Natural killer cell (primary cell): Measurements from ENCODE around the gene MYO18B. TPM values are rescaled to one million over a fixed set of nuclear protein-coding genes. Genes with fewer than 3 reads are reported as not detected.

Experiments
- ATAC-seq, 3 donors: fragments of 150-1000 bp in 2 of 3; fragments of 200-7000 bp in 1 of 3; cut with Tn5 transposase; 1 replicate in 1 of 3; 2 replicates in 2 of 3; pipeline ENCODE4 v1.10.0; 2021; ENCODE audit warnings: mild to moderate bottlenecking in 2 of 3, moderate library complexity in 2 of 3
- DNase-seq, 2 donors: peaks; one replicate each; pipeline versions ENCODE4 v3.0.0 to v3.0.0-alpha.2; 2013 to 2021; ENCODE audit warnings: mixed read lengths in 1 of 2
- H3K27ac ChIP-seq: one replicate; pipeline ENCODE4 v1.5.1; 2013; ENCODE audit warnings: mild to moderate bottlenecking, low read length
- H3K27me3 ChIP-seq: one replicate; pipeline ENCODE4 v1.6.1; 2013; ENCODE audit warnings: low read length; ENCODE audit not compliant: control insufficient read depth, insufficient read depth
- H3K36me3 ChIP-seq: one replicate; pipeline ENCODE4 v1.6.1; 2013; ENCODE audit warnings: low read length; ENCODE audit not compliant: control insufficient read depth, insufficient read depth
- H3K4me1 ChIP-seq: one replicate; pipeline ENCODE4 v1.6.1; 2013; ENCODE audit warnings: low read length; ENCODE audit not compliant: control insufficient read depth, insufficient read depth
- H3K4me3 ChIP-seq: one replicate; pipeline ENCODE4 v1.5.1; 2013; ENCODE audit warnings: low read length
- H3K9me3 ChIP-seq: one replicate; pipeline ENCODE4 v1.6.1; 2013; ENCODE audit warnings: low read length; ENCODE audit not compliant: control insufficient read depth, insufficient read depth
- H3K27ac Mint-ChIP-seq, 2 donors: one replicate each; pipeline ENCODE4 v1.8.0; 2022; ENCODE audit warnings: mild to moderate bottlenecking in 2 of 2, mixed read lengths in 2 of 2, moderate library complexity in 1 of 2
- H3K27me3 Mint-ChIP-seq, 2 donors: one replicate each; pipeline ENCODE4 v1.8.0; 2022; ENCODE audit warnings: low read depth in 2 of 2, mixed read lengths in 2 of 2
- H3K36me3 Mint-ChIP-seq: one replicate; pipeline ENCODE4 v1.8.0; 2022; ENCODE audit warnings: mixed read lengths
- H3K4me1 Mint-ChIP-seq, 2 donors: one replicate each; pipeline ENCODE4 v1.8.0; 2022; ENCODE audit warnings: mixed read lengths in 2 of 2
- H3K4me3 Mint-ChIP-seq: one replicate; pipeline ENCODE4 v1.8.0; 2022; ENCODE audit warnings: mild to moderate bottlenecking, moderate library complexity, mixed read lengths
- H3K9me3 Mint-ChIP-seq, 2 donors: one replicate each; pipeline ENCODE4 v1.8.0; 2022; ENCODE audit warnings: mixed read lengths in 2 of 2
- WGBS: methylation state at CpG from one replicate; pipeline ENCODE4 v1.1.7; 2013; ENCODE audit warnings: missing lambda C conversion rate; ENCODE audit not compliant: insufficient coverage; 5-methylcytosine and 5-hydroxymethylcytosine counted together
- intact Hi-C: fragments of 100-400 bp; cut with micrococcal nuclease; formaldehyde crosslinking; loops from one replicate; pipeline ENCODE4 v1.14.2; 2022
- total RNA-seq, 4 donors: library from RNA; stranded (reverse); fragments of 120-200 nt in 1 of 4; gene quantifications; one replicate each; pipeline versions ENCODE4 v1.2.3 to v1.2.4, GENCODE V29; 2013 to 2022
- TF ChIP-seq, protein P1 (sequence below): fragments of 200-600 bp; IDR thresholded peaks from one replicate; pipeline ENCODE4 v1.8.0; 2022; ENCODE audit warnings: antibody characterized with exemption

Gene MYO18B
- total RNA-seq, 3 donors from 2014 or later (not counting 1 experiment from before 2014, with no cell fraction given): 0.07 to 0.14 (median 0.10) TPM

DNA sequence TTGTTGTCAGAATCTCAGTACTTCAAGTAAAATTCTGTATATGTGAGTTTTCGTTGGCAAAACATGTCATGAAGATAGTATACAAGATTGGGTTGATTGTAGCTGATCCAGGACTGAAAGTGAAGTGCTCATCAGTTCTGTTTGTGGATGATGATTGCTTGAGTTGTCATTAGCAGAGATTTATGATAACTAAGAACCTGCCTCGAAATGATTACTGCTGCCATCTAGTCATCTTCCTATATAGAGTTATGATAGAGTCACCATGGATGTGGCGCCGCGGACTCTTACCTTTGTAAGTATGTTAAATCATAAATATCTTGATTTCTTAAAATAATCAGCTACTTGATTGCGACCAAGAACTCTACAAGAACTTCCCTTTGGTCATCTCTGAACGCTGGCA is 27.9 kb upstream of the MYO18B start:
- Mint-ChIP-seq H3K4me3 (no peak overlapping the region), H3K27me3 (no peaks in the 10 kb centered on the region), H3K9me3 (no peaks in the 10 kb centered on the region), H3K4me1 (no peaks in the 10 kb centered on the region), H3K36me3 (no peaks in the 10 kb centered on the region), H3K27ac (no peak overlapping the region)
- DNase-seq (no peak), ATAC-seq (no peak)
- TF ChIP-seq, protein P1, sequence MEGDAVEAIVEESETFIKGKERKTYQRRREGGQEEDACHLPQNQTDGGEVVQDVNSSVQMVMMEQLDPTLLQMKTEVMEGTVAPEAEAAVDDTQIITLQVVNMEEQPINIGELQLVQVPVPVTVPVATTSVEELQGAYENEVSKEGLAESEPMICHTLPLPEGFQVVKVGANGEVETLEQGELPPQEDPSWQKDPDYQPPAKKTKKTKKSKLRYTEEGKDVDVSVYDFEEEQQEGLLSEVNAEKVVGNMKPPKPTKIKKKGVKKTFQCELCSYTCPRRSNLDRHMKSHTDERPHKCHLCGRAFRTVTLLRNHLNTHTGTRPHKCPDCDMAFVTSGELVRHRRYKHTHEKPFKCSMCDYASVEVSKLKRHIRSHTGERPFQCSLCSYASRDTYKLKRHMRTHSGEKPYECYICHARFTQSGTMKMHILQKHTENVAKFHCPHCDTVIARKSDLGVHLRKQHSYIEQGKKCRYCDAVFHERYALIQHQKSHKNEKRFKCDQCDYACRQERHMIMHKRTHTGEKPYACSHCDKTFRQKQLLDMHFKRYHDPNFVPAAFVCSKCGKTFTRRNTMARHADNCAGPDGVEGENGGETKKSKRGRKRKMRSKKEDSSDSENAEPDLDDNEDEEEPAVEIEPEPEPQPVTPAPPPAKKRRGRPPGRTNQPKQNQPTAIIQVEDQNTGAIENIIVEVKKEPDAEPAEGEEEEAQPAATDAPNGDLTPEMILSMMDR: no peak
- H3K27ac ChIP-seq: no peak overlapping the region
- H3K4me1 ChIP-seq: no peaks in the 10 kb centered on the region
- H3K27me3 ChIP-seq: no peaks in the 10 kb centered on the region
- no peak overlapping the region for H3K4me3 ChIP-seq
- WGBS: 57% methylated on average over 3 of the region's 7 CpGs
- peaks cover 1% of the 10 kb centered on the region for H3K36me3 ChIP-seq
- H3K9me3 ChIP-seq: no peaks in the 10 kb centered on the region
- intact Hi-C loops: no loop called here

DNA sequence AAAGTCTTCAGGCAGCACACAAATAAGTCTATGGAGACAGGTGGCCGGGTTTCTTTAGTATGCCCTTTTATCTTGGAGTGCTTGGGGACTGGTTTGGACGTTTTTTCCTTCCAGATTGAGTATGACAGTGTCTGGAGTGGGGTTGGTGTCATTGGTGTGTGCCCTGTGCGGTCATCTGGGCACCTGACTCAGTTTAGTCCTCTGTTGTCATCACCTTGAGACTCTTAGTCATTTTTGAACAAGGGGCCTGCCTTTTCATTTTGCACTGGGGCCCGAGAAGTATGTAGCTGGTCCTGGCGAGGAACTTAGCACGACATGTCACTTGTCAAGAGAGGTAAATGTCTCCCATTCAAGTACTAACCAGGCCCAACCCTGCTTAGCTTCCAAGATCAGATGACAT is 27.2 kb upstream of the MYO18B start:
- no peaks in the 10 kb centered on the region for H3K27me3 Mint-ChIP-seq
- ATAC-seq (no peak), DNase-seq (no peak)
- no peaks in the 10 kb centered on the region for H3K27me3 ChIP-seq
- peaks cover 1% of the 10 kb centered on the region for H3K36me3 ChIP-seq
- H3K27ac Mint-ChIP-seq: no peak overlapping the region
- H3K4me3 Mint-ChIP-seq: no peak overlapping the region
- no peaks in the 10 kb centered on the region for H3K9me3 Mint-ChIP-seq
- TF ChIP-seq, protein P1: no peak
- H3K4me3 ChIP-seq: no peak overlapping the region
- no peaks in the 10 kb centered on the region for H3K9me3 ChIP-seq
- H3K27ac ChIP-seq: no peak overlapping the region
- H3K36me3 Mint-ChIP-seq: no peaks in the 10 kb centered on the region
- intact Hi-C loops: no loop called here
- no peaks in the 10 kb centered on the region for H3K4me1 Mint-ChIP-seq
- 80% methylated on average over 6 of the region's 6 CpGs for WGBS
- no peaks in the 10 kb centered on the region for H3K4me1 ChIP-seq

DNA sequence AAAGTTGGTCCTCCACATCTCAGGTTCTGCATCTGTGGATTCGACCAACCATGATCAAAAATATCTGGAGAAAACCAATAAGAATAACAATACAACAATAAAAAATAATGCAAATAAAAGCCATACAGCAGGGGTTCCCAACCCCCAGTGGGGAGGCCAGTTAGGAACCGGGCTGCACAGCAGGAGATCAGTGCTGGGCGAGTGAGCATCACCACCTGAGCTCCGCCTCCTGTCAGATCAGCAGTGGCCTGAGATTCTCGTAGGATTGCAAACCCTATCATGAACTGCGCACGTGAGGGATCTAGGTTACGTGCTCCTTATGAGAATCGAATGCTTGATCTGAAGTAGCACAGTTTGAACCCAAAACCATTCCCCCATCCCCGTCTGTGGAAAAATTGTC is 25.4 kb upstream of the MYO18B start:
- no peak for DNase-seq
- H3K4me3 ChIP-seq: no peak overlapping the region
- no peaks in the 10 kb centered on the region for H3K9me3 ChIP-seq
- H3K27ac ChIP-seq: no peak overlapping the region
- Mint-ChIP-seq H3K27ac (no peak overlapping the region), H3K9me3 (no peaks in the 10 kb centered on the region), H3K4me1 (no peaks in the 10 kb centered on the region), H3K4me3 (no peak overlapping the region), H3K36me3 (no peaks in the 10 kb centered on the region), H3K27me3 (no peaks in the 10 kb centered on the region)
- 92% methylated on average over 10 of the region's 10 CpGs for WGBS
- H3K36me3 ChIP-seq: no peaks in the 10 kb centered on the region
- TF ChIP-seq, protein P1: no peak
- H3K27me3 ChIP-seq: no peaks in the 10 kb centered on the region
- H3K4me1 ChIP-seq: no peaks in the 10 kb centered on the region
- intact Hi-C loops: no loop called here
- no peak for ATAC-seq

DNA sequence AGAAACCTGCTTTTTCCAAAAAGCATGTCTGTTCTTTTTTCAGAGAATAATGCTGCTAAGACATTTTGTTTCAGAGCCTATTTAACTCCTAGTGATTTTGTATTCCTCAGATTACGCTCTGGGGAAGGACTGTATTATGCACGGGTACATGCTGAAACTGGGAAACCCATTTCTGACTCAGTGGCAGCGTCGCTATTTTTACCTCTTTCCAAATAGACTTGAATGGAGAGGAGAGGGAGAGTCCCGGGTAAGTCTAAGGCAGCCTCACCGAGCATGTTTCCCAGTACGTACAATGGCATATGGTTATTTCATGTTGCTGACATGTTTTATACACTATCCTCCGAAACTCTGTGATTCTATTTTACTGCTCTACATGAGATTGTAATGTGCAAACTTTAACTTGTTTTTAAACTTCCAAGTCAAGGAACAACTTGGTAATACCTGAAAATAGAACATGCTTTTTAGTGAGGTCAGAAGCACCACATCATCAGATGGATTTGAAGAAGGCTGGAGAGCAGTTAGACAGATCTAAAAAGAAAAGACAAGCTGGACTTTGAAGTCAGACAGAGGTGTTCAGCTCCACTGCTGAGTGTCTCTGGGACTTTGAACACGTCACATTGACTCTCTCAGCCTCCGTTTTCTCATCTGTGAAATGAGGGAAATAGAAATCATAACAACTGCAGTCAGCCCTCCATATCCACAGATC is 23.7 kb upstream of the MYO18B start:
- Mint-ChIP-seq H3K27me3 (no peaks in the 10 kb centered on the region), H3K36me3 (no peaks in the 10 kb centered on the region), H3K27ac (no peak overlapping the region), H3K9me3 (no peaks in the 10 kb centered on the region), H3K4me1 (no peaks in the 10 kb centered on the region), H3K4me3 (no peak overlapping the region)
- intact Hi-C loops: no loop called here
- no peak for ATAC-seq
- H3K27ac ChIP-seq: no peak overlapping the region
- no peaks in the 10 kb centered on the region for H3K4me1 ChIP-seq
- H3K36me3 ChIP-seq: no peaks in the 10 kb centered on the region
- H3K4me3 ChIP-seq: no peak overlapping the region
- TF ChIP-seq, protein P1: no peak
- 84% methylated on average over 10 of the region's 10 CpGs for WGBS
- no peaks in the 10 kb centered on the region for H3K27me3 ChIP-seq
- H3K9me3 ChIP-seq: no peaks in the 10 kb centered on the region
- DNase-seq: no peak
